ENCODE results near the gene STUB1. TPM values are rescaled to one million over a fixed set of nuclear protein-coding genes. Genes with fewer than 3 reads are reported as not detected.
A peak's percentile ranks its signal among the peaks of the same experiment; 100 is the strongest.

The STUB1 gene
- total and polyA plus RNA-seq, 2 donors (not counting 1 experiment from before 2014, with no cell fraction given) = 94.3 to 116 TPM

DNA sequence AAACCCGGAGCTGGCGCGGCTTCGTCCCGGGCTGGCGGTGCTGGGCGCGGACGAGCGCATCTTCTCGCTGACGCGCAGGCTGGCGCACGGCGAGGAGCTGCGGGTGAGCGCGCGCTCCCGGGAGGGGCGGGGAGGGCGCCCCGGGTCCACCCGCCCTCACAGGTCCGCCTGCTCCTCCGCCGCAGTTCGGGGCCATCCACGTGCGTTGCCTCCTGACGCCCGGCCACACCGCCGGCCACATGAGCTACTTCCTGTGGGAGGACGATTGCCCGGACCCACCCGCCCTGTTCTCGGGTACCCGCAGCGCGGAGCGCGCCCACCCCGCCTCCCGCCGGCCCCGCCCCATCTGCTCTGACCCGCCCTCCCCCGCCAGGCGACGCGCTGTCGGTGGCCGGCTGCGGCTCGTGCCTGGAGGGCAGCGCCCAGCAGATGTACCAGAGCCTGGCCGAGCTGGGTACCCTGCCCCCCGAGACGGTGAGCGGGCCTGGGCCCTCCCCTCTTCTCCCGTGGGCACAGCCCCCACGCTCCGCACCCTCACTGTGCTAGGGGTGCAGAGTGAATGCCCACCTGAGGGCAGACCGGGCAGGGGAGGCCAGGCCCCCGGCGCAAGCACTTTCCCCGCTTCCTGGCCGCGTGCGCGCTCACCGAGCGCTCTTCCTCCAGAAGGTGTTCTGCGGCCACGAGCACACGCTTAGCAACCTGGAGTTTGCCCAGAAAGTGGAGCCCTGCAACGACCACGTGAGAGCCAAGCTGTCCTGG lies 48.1 kb downstream of the STUB1 start:
- H3K9ac ChIP-seq (ENCODE audit: low read length) = peak overlapping the region; percentile 57
- intact Hi-C loops (cut with micrococcal nuclease) = loop anchor here (1.0 to 5.0 kb wide), 2 partner anchors 13 to 884 kb away; partner anchors contain the start of genes CRAMP1 and IFT140
- 2% methylated on average over 76 of the region's 80 CpGs for WGBS (ENCODE audit: insufficient coverage)
- H2AFZ ChIP-seq (ENCODE audit: insufficient read depth, low read depth, low read length, poor library complexity, severe bottlenecking) = peak overlapping the region; percentile 42
- peaks cover 10 to 28% of the 10 kb centered on the region in 2 donors for H3K4me1 ChIP-seq (ENCODE audit: control insufficient read depth in 2 of 2, insufficient read depth in 2 of 2, low read length in 2 of 2)
- TF ChIP-seq, protein P1, sequence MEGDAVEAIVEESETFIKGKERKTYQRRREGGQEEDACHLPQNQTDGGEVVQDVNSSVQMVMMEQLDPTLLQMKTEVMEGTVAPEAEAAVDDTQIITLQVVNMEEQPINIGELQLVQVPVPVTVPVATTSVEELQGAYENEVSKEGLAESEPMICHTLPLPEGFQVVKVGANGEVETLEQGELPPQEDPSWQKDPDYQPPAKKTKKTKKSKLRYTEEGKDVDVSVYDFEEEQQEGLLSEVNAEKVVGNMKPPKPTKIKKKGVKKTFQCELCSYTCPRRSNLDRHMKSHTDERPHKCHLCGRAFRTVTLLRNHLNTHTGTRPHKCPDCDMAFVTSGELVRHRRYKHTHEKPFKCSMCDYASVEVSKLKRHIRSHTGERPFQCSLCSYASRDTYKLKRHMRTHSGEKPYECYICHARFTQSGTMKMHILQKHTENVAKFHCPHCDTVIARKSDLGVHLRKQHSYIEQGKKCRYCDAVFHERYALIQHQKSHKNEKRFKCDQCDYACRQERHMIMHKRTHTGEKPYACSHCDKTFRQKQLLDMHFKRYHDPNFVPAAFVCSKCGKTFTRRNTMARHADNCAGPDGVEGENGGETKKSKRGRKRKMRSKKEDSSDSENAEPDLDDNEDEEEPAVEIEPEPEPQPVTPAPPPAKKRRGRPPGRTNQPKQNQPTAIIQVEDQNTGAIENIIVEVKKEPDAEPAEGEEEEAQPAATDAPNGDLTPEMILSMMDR (IDR thresholded peaks at IDR 0.05) = no peak
- no peak for TF ChIP-seq EZH2 (IDR thresholded peaks at IDR 0.05; ENCODE audit: borderline replicate concordance, insufficient read depth, low read depth, low read length, poor library complexity, severe bottlenecking)
- H3K4me1 Mint-ChIP-seq = peaks cover 16% of the 10 kb centered on the region
- peak overlapping the region in 4 of 5 experiments; percentile 69 to 81 (median 74) for H3K4me3 ChIP-seq (ENCODE audit: control extremely low read depth in 1 of 5, extremely low read depth in 1 of 5, insufficient read depth in 1 of 5, low read depth in 2 of 5, low read length in 4 of 5)
- ChIA-PET POLR2A (interaction anchor here (0.6 to 1.5 kb wide), 4 partner anchors 9 to 1255 kb away, joined by 4 to 11 read pairs (median 10); partner anchors contain the start of gene CIAO3), CTCF (interaction anchor here (0.8 to 1.8 kb wide), 4 partner anchors 10 to 56 kb away, joined by 3 to 5 read pairs (median 4); no protein-coding TSS in a partner anchor)
- no peaks in the 10 kb centered on the region for H3K9me3 ChIP-seq (ENCODE audit: control extremely low read depth in 1 of 3, control insufficient read depth in 2 of 3, insufficient read depth in 1 of 3, low read length in 2 of 3)
- H3K27me3 Mint-ChIP-seq = no peaks in the 10 kb centered on the region
- peak; percentile 88 for DNase-seq
- H3K27ac Mint-ChIP-seq = peak overlapping the region; percentile 26
- ATAC-seq (ENCODE audit: low read depth) = peak; percentile 52
- H4K20me1 ChIP-seq (ENCODE audit: control insufficient read depth, insufficient read depth, low read length, poor library complexity, severe bottlenecking) = peaks cover 14% of the 10 kb centered on the region
- H3K9me3 Mint-ChIP-seq (ENCODE audit: insufficient read depth) = no peaks in the 10 kb centered on the region
- H3K36me3 ChIP-seq (replicated peaks in 1 of 2; ENCODE audit: control extremely low read depth in 1 of 2, control insufficient read depth in 1 of 2, extremely low read depth in 1 of 2, insufficient read depth in 2 of 2, low read length in 1 of 2) = peaks cover 0 to 20% of the 10 kb centered on the region in 2 experiments
- H3K4me2 ChIP-seq (replicated peaks; ENCODE audit: low read depth, low read length, poor library complexity, severe bottlenecking) = peak overlapping the region; percentile 97
- no peaks in the 10 kb centered on the region for H3K27me3 ChIP-seq (replicated peaks in 1 of 4; ENCODE audit: control extremely low read depth in 1 of 4, control insufficient read depth in 3 of 4, insufficient read depth in 4 of 4, low read length in 3 of 4)
- H3K4me3 Mint-ChIP-seq = peak overlapping the region; percentile 73
- H3K27ac ChIP-seq (ENCODE audit: low read length in 2 of 2) = no peak overlapping the region
- H3K79me2 ChIP-seq (ENCODE audit: control insufficient read depth, insufficient read depth, low read length) = no peaks in the 10 kb centered on the region

All from B cell (primary cell).